ENCODE data around the gene TBX4.

GRCh38 chr17:61470530-61471136 lies 18.4 kb downstream of the TBX4 start:
- TF ChIP-seq, protein P1, sequence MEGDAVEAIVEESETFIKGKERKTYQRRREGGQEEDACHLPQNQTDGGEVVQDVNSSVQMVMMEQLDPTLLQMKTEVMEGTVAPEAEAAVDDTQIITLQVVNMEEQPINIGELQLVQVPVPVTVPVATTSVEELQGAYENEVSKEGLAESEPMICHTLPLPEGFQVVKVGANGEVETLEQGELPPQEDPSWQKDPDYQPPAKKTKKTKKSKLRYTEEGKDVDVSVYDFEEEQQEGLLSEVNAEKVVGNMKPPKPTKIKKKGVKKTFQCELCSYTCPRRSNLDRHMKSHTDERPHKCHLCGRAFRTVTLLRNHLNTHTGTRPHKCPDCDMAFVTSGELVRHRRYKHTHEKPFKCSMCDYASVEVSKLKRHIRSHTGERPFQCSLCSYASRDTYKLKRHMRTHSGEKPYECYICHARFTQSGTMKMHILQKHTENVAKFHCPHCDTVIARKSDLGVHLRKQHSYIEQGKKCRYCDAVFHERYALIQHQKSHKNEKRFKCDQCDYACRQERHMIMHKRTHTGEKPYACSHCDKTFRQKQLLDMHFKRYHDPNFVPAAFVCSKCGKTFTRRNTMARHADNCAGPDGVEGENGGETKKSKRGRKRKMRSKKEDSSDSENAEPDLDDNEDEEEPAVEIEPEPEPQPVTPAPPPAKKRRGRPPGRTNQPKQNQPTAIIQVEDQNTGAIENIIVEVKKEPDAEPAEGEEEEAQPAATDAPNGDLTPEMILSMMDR (IDR thresholded peaks at IDR 0.05; ENCODE audit: low read depth, low read length, missing input control): no peak
- TF ChIP-seq TAF1 (conservative IDR thresholded peaks at IDR 0.05) (no peak), RXRA (IDR thresholded peaks at IDR 0.05) (no peak), MAX (IDR thresholded peaks at IDR 0.05) (no peak), GABPA (IDR thresholded peaks at IDR 0.05 in 1 of 2, conservative IDR thresholded peaks at IDR 0.05 in 1 of 2) (no peak), YY1 (IDR thresholded peaks at IDR 0.05) (no peak), RAD21 (IDR thresholded peaks at IDR 0.05) (no peak), JUND (IDR thresholded peaks at IDR 0.05) (no peak)
- TF ChIP-seq, protein P2, sequence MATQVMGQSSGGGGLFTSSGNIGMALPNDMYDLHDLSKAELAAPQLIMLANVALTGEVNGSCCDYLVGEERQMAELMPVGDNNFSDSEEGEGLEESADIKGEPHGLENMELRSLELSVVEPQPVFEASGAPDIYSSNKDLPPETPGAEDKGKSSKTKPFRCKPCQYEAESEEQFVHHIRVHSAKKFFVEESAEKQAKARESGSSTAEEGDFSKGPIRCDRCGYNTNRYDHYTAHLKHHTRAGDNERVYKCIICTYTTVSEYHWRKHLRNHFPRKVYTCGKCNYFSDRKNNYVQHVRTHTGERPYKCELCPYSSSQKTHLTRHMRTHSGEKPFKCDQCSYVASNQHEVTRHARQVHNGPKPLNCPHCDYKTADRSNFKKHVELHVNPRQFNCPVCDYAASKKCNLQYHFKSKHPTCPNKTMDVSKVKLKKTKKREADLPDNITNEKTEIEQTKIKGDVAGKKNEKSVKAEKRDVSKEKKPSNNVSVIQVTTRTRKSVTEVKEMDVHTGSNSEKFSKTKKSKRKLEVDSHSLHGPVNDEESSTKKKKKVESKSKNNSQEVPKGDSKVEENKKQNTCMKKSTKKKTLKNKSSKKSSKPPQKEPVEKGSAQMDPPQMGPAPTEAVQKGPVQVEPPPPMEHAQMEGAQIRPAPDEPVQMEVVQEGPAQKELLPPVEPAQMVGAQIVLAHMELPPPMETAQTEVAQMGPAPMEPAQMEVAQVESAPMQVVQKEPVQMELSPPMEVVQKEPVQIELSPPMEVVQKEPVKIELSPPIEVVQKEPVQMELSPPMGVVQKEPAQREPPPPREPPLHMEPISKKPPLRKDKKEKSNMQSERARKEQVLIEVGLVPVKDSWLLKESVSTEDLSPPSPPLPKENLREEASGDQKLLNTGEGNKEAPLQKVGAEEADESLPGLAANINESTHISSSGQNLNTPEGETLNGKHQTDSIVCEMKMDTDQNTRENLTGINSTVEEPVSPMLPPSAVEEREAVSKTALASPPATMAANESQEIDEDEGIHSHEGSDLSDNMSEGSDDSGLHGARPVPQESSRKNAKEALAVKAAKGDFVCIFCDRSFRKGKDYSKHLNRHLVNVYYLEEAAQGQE (IDR thresholded peaks at IDR 0.05): no peak
- TF ChIP-seq, protein P3, sequence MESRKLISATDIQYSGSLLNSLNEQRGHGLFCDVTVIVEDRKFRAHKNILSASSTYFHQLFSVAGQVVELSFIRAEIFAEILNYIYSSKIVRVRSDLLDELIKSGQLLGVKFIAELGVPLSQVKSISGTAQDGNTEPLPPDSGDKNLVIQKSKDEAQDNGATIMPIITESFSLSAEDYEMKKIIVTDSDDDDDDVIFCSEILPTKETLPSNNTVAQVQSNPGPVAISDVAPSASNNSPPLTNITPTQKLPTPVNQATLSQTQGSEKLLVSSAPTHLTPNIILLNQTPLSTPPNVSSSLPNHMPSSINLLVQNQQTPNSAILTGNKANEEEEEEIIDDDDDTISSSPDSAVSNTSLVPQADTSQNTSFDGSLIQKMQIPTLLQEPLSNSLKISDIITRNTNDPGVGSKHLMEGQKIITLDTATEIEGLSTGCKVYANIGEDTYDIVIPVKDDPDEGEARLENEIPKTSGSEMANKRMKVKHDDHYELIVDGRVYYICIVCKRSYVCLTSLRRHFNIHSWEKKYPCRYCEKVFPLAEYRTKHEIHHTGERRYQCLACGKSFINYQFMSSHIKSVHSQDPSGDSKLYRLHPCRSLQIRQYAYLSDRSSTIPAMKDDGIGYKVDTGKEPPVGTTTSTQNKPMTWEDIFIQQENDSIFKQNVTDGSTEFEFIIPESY (IDR thresholded peaks at IDR 0.05): no peak

Data from liver (tissue), 3 donors.